Endothelial cell of umbilical vein (primary cell): ENCODE data around the gene SYDE1. TPM values are rescaled to one million over a fixed set of nuclear protein-coding genes. Genes with fewer than 3 reads are reported as not detected.

Experiments used
- BruUV-seq: library from RNA; stranded (reverse); fragments of 400-500 nt; replicated peaks from 2 replicates; lab custom pipeline; 2021; lab: Mats Ljungman, UMichigan
- CTCF ChIA-PET: fragments of 300-600, 350-600 bp; sonication (Branson Sonifier 250); formaldehyde crosslinking; loops from one replicate; lab custom pipeline; 2021; ENCODE audit warnings: antibody characterized with exemption, inconsistent platforms; lab: Charles Lee
- POLR2A ChIA-PET: fragments of 300-600, 350-600 bp; sonication (Branson Sonifier 250); formaldehyde crosslinking; loops from one replicate; lab custom pipeline; 2021; ENCODE audit warnings: antibody characterized with exemption, inconsistent platforms; lab: Charles Lee
- DNase-seq: peaks from one replicate; pipeline ENCODE4 v3.0.0-alpha.2; 2011; ENCODE audit warnings: low read depth, low spot score
- FAIRE-seq: peaks from 2 replicates; lab custom pipeline; 2011; peaks lifted over from hg19 to GRCh38; lab: Jason Lieb, UNC
- H2AFZ ChIP-seq: 2 replicates; pipeline ENCODE4 v1.6.0; 2012; ENCODE audit warnings: low read depth, low read length, control low read depth, inconsistent platforms
- H3K27ac ChIP-seq: 2 replicates; pipeline ENCODE4 v1.5.1; 2011; ENCODE audit warnings: low read depth, mild to moderate bottlenecking, control low read depth, low read length, moderate library complexity; ENCODE audit not compliant: insufficient read depth
- H3K27me3 ChIP-seq, 2 experiments: 2 replicates each; pipeline versions ENCODE4 v1.6.0 to v1.6.1; 2011; ENCODE audit warnings: low read length in 2 of 2, mixed read lengths in 1 of 2; ENCODE audit not compliant: control insufficient read depth in 2 of 2, insufficient read depth in 2 of 2
- H3K36me3 ChIP-seq, 2 experiments: 2 replicates in 1 of 2; 3 replicates in 1 of 2; pipeline ENCODE4 v1.5.1; 2011; ENCODE audit warnings: low read length in 2 of 2, mild to moderate bottlenecking in 1 of 2, moderate library complexity in 1 of 2; ENCODE audit not compliant: control insufficient read depth in 2 of 2, insufficient read depth in 2 of 2; ENCODE audit errors: extremely low read depth in 1 of 2
- H3K4me1 ChIP-seq: 3 replicates; pipeline ENCODE4 v1.5.1; 2011; ENCODE audit warnings: mild to moderate bottlenecking, low read length; ENCODE audit not compliant: control insufficient read depth, insufficient read depth; ENCODE audit errors: extremely low read depth
- H3K4me2 ChIP-seq: 2 replicates; pipeline ENCODE4 v1.6.1; 2011; ENCODE audit warnings: low read length, control low read depth, mixed read lengths; ENCODE audit not compliant: insufficient read depth
- H3K4me3 ChIP-seq, 3 experiments: fragments of 200-600 bp in 1 of 3; sonication (generic), shearing (Covaris generic) in 1 of 3; replicated peaks in 1 of 3; 2 replicates each; pipeline ENCODE4 v1.5.1; 2011 to 2016; ENCODE audit warnings: control low read depth in 3 of 3, low read length in 3 of 3, mild to moderate bottlenecking in 2 of 3, inconsistent platforms in 1 of 3, low read depth in 1 of 3, moderate library complexity in 1 of 3; ENCODE audit not compliant: insufficient read depth in 1 of 3
- H3K79me2 ChIP-seq: 2 replicates; pipeline ENCODE4 v1.6.0; 2012; ENCODE audit warnings: low read length, inconsistent platforms; ENCODE audit not compliant: control insufficient read depth, insufficient read depth
- H3K9ac ChIP-seq: replicated peaks from 2 replicates; pipeline ENCODE3; 2011; ENCODE audit warnings: low read length, control low read depth; ENCODE audit not compliant: insufficient read depth; ENCODE audit errors: extremely low read depth
- H3K9me1 ChIP-seq: replicated peaks from 3 replicates; pipeline ENCODE4 v1.6.0; 2011; ENCODE audit warnings: mild to moderate bottlenecking, low read length; ENCODE audit not compliant: control insufficient read depth, insufficient read depth; ENCODE audit errors: extremely low read depth
- H3K9me3 ChIP-seq: replicated peaks from 2 replicates; pipeline ENCODE4 v1.5.1; 2012; ENCODE audit warnings: low read length, inconsistent platforms; ENCODE audit not compliant: control insufficient read depth, insufficient read depth
- H4K20me1 ChIP-seq: replicated peaks from 2 replicates; pipeline ENCODE3; 2011; ENCODE audit warnings: mild to moderate bottlenecking, low read length; ENCODE audit not compliant: control insufficient read depth, insufficient read depth; ENCODE audit errors: extremely low read depth
- CTCF ChIP-seq, 2 donors: IDR thresholded peaks; 1 replicate in 1 of 2; 2 replicates in 1 of 2; pipeline ENCODE4 v1.5.1; 2011; ENCODE audit warnings: low read length in 2 of 2, mild to moderate bottlenecking in 2 of 2, moderate library complexity in 2 of 2, control low read depth in 1 of 2, inconsistent platforms in 1 of 2, low read depth in 1 of 2; ENCODE audit not compliant: insufficient read depth in 1 of 2; ENCODE audit errors: extremely low read depth in 1 of 2
- EZH2 ChIP-seq: IDR thresholded peaks from 2 replicates; pipeline ENCODE4 v1.6.1; 2012; ENCODE audit warnings: borderline replicate concordance, low read depth, mild to moderate bottlenecking, moderate library complexity, low read length, inconsistent platforms; ENCODE audit not compliant: severe bottlenecking
- FOS ChIP-seq: IDR thresholded peaks from 2 replicates; pipeline ENCODE4 v1.6.1; 2011; ENCODE audit warnings: mild to moderate bottlenecking, low read length, moderate library complexity, borderline replicate concordance; ENCODE audit not compliant: insufficient read depth
- GATA2 ChIP-seq: IDR thresholded peaks from 2 replicates; pipeline ENCODE4 v1.7.0; 2011; ENCODE audit warnings: low read depth, mild to moderate bottlenecking, moderate library complexity, mixed read lengths, low read length; ENCODE audit not compliant: insufficient read length, insufficient read depth
- JUN ChIP-seq: IDR thresholded peaks from 2 replicates; pipeline ENCODE4 v1.6.1; 2011; ENCODE audit warnings: borderline replicate concordance, low read depth; ENCODE audit not compliant: insufficient read length, insufficient read depth
- MAX ChIP-seq: IDR thresholded peaks from 2 replicates; pipeline ENCODE4 v1.6.1; 2011; ENCODE audit not compliant: insufficient read depth, insufficient read length
- MYC ChIP-seq: IDR thresholded peaks from one replicate; pipeline ENCODE4 v1.6.1; 2011; ENCODE audit warnings: mild to moderate bottlenecking, low read depth, low read length
- POLR2AphosphoS5 ChIP-seq: IDR thresholded peaks from 2 replicates; pipeline ENCODE4 v1.6.1; 2012; ENCODE audit warnings: low read depth, mild to moderate bottlenecking, control low read depth, low read length, moderate library complexity; ENCODE audit not compliant: insufficient read depth
- dilution Hi-C: fragments of 300-500 bp; cut with MboI; formaldehyde crosslinking; loops from one replicate; pipeline ENCODE4 v1.15.0; 2019; ENCODE audit warnings: low sequenced_read_pairs; ENCODE audit not compliant: extremely low pct_ligation_motif_present
- intact Hi-C: fragments of 100-400 bp; cut with micrococcal nuclease; formaldehyde crosslinking; loops from one replicate; pipeline ENCODE4 v1.10.0; 2022
- polyA plus RNA-seq, 4 experiments: library from polyadenylated mRNA; depleted of rRNA in 3 of 4; stranded (reverse) in 3 of 4; unstranded in 1 of 4; fragments of >200 nt; gene quantifications; 2 replicates each; pipeline versions ENCODE4 v1.2.1 to v1.2.3, GENCODE V29; 2011 to 2012; ENCODE audit warnings: missing spikeins in 1 of 4
- total RNA-seq: library from RNA; stranded (reverse); gene quantifications from 2 replicates; pipeline ENCODE4 v1.2.3, GENCODE V29; 2021

SYDE1 gene
- total and polyA plus RNA-seq, 2 donors (not counting 3 experiments of a cell fraction or from before 2014, with no cell fraction given) = 33.1 to 35.3 TPM

DNA sequence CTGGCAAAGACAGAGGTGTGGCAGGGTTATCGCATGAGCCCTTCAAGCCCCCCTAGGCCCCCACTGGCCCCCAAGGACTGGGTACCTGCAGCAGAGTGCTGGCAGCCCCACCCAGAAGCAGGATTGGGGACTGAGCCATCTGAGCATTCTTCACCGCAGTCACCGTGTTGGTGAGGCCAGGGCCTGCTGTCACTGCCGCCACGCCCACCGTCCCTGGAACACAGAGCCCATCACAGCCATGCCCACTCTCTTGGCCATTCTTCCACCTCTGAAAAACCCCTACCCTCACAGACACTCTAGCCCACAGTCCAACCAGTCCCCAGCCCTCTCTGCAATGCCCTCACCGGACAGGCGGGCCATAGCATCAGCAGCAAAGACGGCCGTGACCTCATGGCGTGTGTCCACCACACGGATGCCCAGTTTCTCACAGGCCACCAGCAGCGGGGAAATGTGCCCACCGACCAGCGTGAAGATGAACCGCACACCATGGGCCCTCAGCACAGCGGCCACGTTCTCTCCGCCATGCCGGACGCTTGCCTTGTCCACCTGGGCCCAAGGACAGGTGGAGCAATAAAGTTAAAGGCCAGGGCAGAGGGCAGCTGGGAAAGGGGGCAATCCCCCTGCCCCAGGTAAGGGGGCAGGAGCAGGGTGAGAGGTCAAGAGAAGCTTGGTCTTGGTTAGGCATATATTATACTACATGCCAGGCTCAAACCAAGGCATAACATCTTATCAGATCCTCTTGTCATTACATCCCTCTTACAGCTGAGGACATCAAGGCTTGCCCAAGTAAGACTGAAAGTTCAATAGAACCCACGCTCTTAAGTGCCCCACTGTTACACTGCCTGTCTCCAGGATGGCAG is 16.1 kb downstream of the SYDE1 start:
- Histone ChIP-seq H2AFZ (no peak overlapping the region), H3K9me3 (no peaks in the 10 kb centered on the region), H3K9ac (no peak overlapping the region), H3K36me3 (peaks cover 13 to 28% of the 10 kb centered on the region in 2 experiments), H3K9me1 (no peaks in the 10 kb centered on the region), H3K4me3 (no peak overlapping the region), H3K4me1 (peaks cover 3% of the 10 kb centered on the region), H3K27ac (no peak overlapping the region), H3K27me3 (no peaks in the 10 kb centered on the region), H3K4me2 (no peak overlapping the region), H3K79me2 (peaks cover 10% of the 10 kb centered on the region), H4K20me1 (no peaks in the 10 kb centered on the region)
- no peak for FAIRE-seq
- dilution Hi-C loops (no loop called here), intact Hi-C loops (no loop called here)
- TF ChIP-seq MAX = no peak
- no peak for TF ChIP-seq EZH2
- TF ChIP-seq MYC = no peak
- no peak for TF ChIP-seq JUN
- TF ChIP-seq CTCF (IDR thresholded peaks at IDR 0.05; ENCODE audit: extremely low read depth in 1 of 2, insufficient read depth in 1 of 2, low read depth in 1 of 2, low read length in 2 of 2) = no peak
- TF ChIP-seq GATA2 = no peak
- TF ChIP-seq FOS = no peak
- TF ChIP-seq POLR2AphosphoS5 = no peak
- no TSS peak for BruUV-seq
- CTCF ChIA-PET = interaction anchor here (1.4 to 3.9 kb wide), 3 partner anchors 12 to 31 kb away, joined by 4 to 30 read pairs (median 6); no protein-coding TSS in a partner anchor
- POLR2A ChIA-PET = no interaction called here
- DNase-seq = no peak
